NAMALWA (cell line): Measurements from ENCODE around the gene ROMO1.
A peak's percentile ranks its signal among the peaks of the same experiment; 100 is the strongest.
"Not testable (repeated sequence)": the region's sequence is repeated elsewhere in the genome, so short reads cannot be mapped to it uniquely, and the experiment has no call there.

Source experiments
- DNase-seq: peaks from one replicate; pipeline ENCODE4 v3.0.0-alpha.2; 2015; ENCODE audit warnings: low spot score

Gene ROMO1

GRCh38 chr20:35710884-35711587 is 11.8 kb downstream of the ROMO1 start:
- no peak for DNase-seq

- DNase-seq, result no peak
Observed at GRCh38 chr20:35711588-35712209, 12.5 kb downstream of the ROMO1 start.

- not testable (repeated sequence) for DNase-seq
Observed at GRCh38 chr20:35713120-35713519, 13.9 kb downstream of the ROMO1 start.

- DNase-seq, result no peak
Observed at GRCh38 chr20:35714127-35714526, 14.9 kb downstream of the ROMO1 start.

GRCh38 chr20:35715652-35716051 is 16.4 kb downstream of the ROMO1 start:
- no peak for DNase-seq

- DNase-seq, result no peak
Observed at GRCh38 chr20:35716330-35716729, 17.1 kb downstream of the ROMO1 start.

- not testable (repeated sequence) for DNase-seq
Observed at GRCh38 chr20:35718321-35718720, 19.1 kb downstream of the ROMO1 start.

- DNase-seq, result no peak
Observed at GRCh38 chr20:35718972-35719635, 19.9 kb downstream of the ROMO1 start.

- no peak for DNase-seq
Observed at GRCh38 chr20:35719717-35720116, 20.5 kb downstream of the ROMO1 start.

- no peak for DNase-seq
Observed at GRCh38 chr20:35720165-35721123, 21.2 kb downstream of the ROMO1 start.

GRCh38 chr20:35721219-35721618 is 22.0 kb downstream of the ROMO1 start:
- no peak for DNase-seq

- no peak for DNase-seq
Observed at GRCh38 chr20:35721621-35722020, 22.4 kb downstream of the ROMO1 start.

GRCh38 chr20:35723275-35723639 is 24.1 kb downstream of the ROMO1 start:
- DNase-seq, result not testable (repeated sequence)

GRCh38 chr20:35723652-35724320 is 24.6 kb downstream of the ROMO1 start:
- DNase-seq, result not testable (repeated sequence)

- no peak for DNase-seq
Observed at GRCh38 chr20:35724321-35725230, 25.4 kb downstream of the ROMO1 start.

- DNase-seq, result no peak
Observed at GRCh38 chr20:35726842-35727711, 27.9 kb downstream of the ROMO1 start.

- DNase-seq, result peak; percentile 37
Observed at GRCh38 chr20:35729283-35729807, 30.1 kb downstream of the ROMO1 start.

GRCh38 chr20:35729836-35730582 is 30.8 kb downstream of the ROMO1 start:
- peak; percentile 41 for DNase-seq
